ENCODE measurements around the gene SAMD4A.

GRCh38 chr14:54686871-54687749 is 120.2 kb downstream of the SAMD4A start:
- TF ChIP-seq POLR2A (IDR thresholded peaks at IDR 0.05), result no peak
- TF ChIP-seq CTCF (IDR thresholded peaks at IDR 0.05), result no peak

Measured in transverse colon (tissue), 3 donors.